Epithelial cell of esophagus (primary cell): Measurements from ENCODE around the gene ASIP.
"Not testable (repeated sequence)": the region's sequence is repeated elsewhere in the genome, so short reads cannot be mapped to it uniquely, and the experiment has no call there.

Experiments used
- DNase-seq: peaks from one replicate; pipeline ENCODE4 v3.0.0; 2010; ENCODE audit warnings: low read depth
- H3K4me3 ChIP-seq: 2 replicates; pipeline ENCODE4 v1.5.1; 2011; ENCODE audit warnings: mild to moderate bottlenecking, low read length, control low read depth
- CTCF ChIP-seq: IDR thresholded peaks from 2 replicates; pipeline ENCODE4 v1.5.1; 2011; ENCODE audit warnings: low read depth, mild to moderate bottlenecking, low read length, control low read depth, inconsistent platforms; ENCODE audit not compliant: insufficient read depth; ENCODE audit errors: missing control alignments

Gene ASIP

GRCh38 chr20:34269996-34270627, 28.9 kb downstream of the ASIP start:
- no peak overlapping the region for H3K4me3 ChIP-seq
- TF ChIP-seq CTCF, result no peak
- no peak for DNase-seq

- H3K4me3 ChIP-seq, result no peak overlapping the region
- DNase-seq, result no peak
- TF ChIP-seq CTCF, result no peak
Observed at GRCh38 chr20:34271956-34272355, 30.7 kb downstream of the ASIP start.

GRCh38 chr20:34274694-34275093, 33.5 kb downstream of the ASIP start:
- TF ChIP-seq CTCF, result no peak
- DNase-seq, result no peak

GRCh38 chr20:34281177-34281576, 40.0 kb downstream of the ASIP start:
- TF ChIP-seq CTCF, result no peak
- DNase-seq, result no peak
- H3K4me3 ChIP-seq, result no peak overlapping the region

More at GRCh38 chr20:34274694-34275093, 33.5 kb downstream of the ASIP start:
- H3K4me3 ChIP-seq, result no peak overlapping the region

- no peak for TF ChIP-seq CTCF
- no peak for DNase-seq
- no peak overlapping the region for H3K4me3 ChIP-seq
Observed at GRCh38 chr20:34282041-34282440, 40.8 kb downstream of the ASIP start.

GRCh38 chr20:34283844-34284243, 42.6 kb downstream of the ASIP start:
- H3K4me3 ChIP-seq, result no peak overlapping the region
- TF ChIP-seq CTCF, result no peak
- no peak for DNase-seq

GRCh38 chr20:34285450-34285849, 44.2 kb downstream of the ASIP start:
- TF ChIP-seq CTCF, result no peak
- DNase-seq, result no peak

GRCh38 chr20:34287500-34287899, 46.3 kb downstream of the ASIP start:
- DNase-seq, H3K4me3 ChIP-seq: not testable (repeated sequence)

More at GRCh38 chr20:34285450-34285849, 44.2 kb downstream of the ASIP start:
- no peak overlapping the region for H3K4me3 ChIP-seq
